GM12878 (cell line): ENCODE data around the gene LACTBL1. TPM values are rescaled to one million over a fixed set of nuclear protein-coding genes. Genes with fewer than 3 reads are reported as not detected.

Experiments used
- ATAC-seq: fragments of 200-7000 bp; cut with Tn5 transposase; 3 replicates; pipeline ENCODE4 v1.9.1; 2020; ENCODE audit warnings: mild to moderate bottlenecking, moderate library complexity
- BruUV-seq: library from RNA; stranded (reverse); fragments of 400-500 nt; replicated peaks from 2 replicates; lab custom pipeline; 2021; lab: Mats Ljungman, UMichigan
- CTCF ChIA-PET: fragments of 300-600 bp; sonication (Branson Sonifier 250); formaldehyde crosslinking; extraction: SDS; loops from one replicate; lab custom pipeline; 2021; ENCODE audit warnings: inconsistent platforms; lab: Yijun Ruan, JAX
- POLR2A ChIA-PET: fragments of 350-600 bp; formaldehyde crosslinking; extraction: SDS; loops from one replicate; lab custom pipeline; 2021; ENCODE audit warnings: inconsistent platforms; lab: Charles Lee
- RAD21 ChIA-PET: fragments of 300-600 bp; sonication (Branson Sonifier 250); formaldehyde crosslinking; loops from one replicate; lab custom pipeline; 2023; ENCODE audit warnings: antibody characterized with exemption; ENCODE audit not compliant: unreplicated experiment; lab: Charles Lee
- SMC1A ChIA-PET: fragments of 300-600 bp; sonication (Branson Sonifier 250); formaldehyde crosslinking; loops from one replicate; lab custom pipeline; 2023; ENCODE audit not compliant: unreplicated experiment, uncharacterized antibody; lab: Charles Lee
- DNase-seq: peaks from one replicate; pipeline ENCODE4 v3.0.0-alpha.2; 2011; ENCODE audit warnings: low read depth, low spot score
- FAIRE-seq: peaks from 3 replicates; lab custom pipeline; 2011; peaks lifted over from hg19 to GRCh38; lab: Jason Lieb, UNC
- H2AFZ ChIP-seq: 2 replicates; pipeline ENCODE4 v1.6.0; 2011; ENCODE audit warnings: low read depth, low read length, control low read depth; ENCODE audit not compliant: control insufficient read depth
- H3K27ac ChIP-seq: 2 replicates; pipeline ENCODE4 v1.5.1; 2011; ENCODE audit warnings: control low read depth; ENCODE audit not compliant: control insufficient read depth, insufficient read depth
- H3K27me3 ChIP-seq, 2 experiments: replicated peaks in 1 of 2; 2 replicates each; pipeline versions ENCODE4 v1.6.0 to v1.6.1; 2011; ENCODE audit warnings: low read length in 1 of 2; ENCODE audit not compliant: control insufficient read depth in 2 of 2, insufficient read depth in 2 of 2
- H3K36me3 ChIP-seq, 2 experiments: 2 replicates each; pipeline ENCODE4 v1.5.1; 2011; ENCODE audit warnings: low read length in 1 of 2; ENCODE audit not compliant: control insufficient read depth in 2 of 2, insufficient read depth in 2 of 2
- H3K4me1 ChIP-seq: 2 replicates; pipeline ENCODE4 v1.6.1; 2011; ENCODE audit warnings: mild to moderate bottlenecking, low read length, moderate library complexity, mixed read lengths; ENCODE audit not compliant: control insufficient read depth, insufficient read depth
- H3K4me2 ChIP-seq: 2 replicates; pipeline ENCODE4 v1.6.0; 2011; ENCODE audit warnings: control low read depth; ENCODE audit not compliant: control insufficient read depth, insufficient read depth
- H3K4me3 ChIP-seq: fragments of 200-600 bp; sonication (generic); 2 replicates; pipeline ENCODE4 v1.5.1; 2016
- H3K79me2 ChIP-seq: 2 replicates; pipeline ENCODE4 v1.6.0; 2011; ENCODE audit warnings: low read length; ENCODE audit not compliant: control insufficient read depth, insufficient read depth
- H3K9ac ChIP-seq: 2 replicates; pipeline ENCODE4 v1.8.0; 2011; ENCODE audit warnings: low read length, control low read depth, mixed read lengths; ENCODE audit not compliant: control insufficient read depth, insufficient read depth
- H3K9me3 ChIP-seq: replicated peaks from 3 replicates; pipeline ENCODE4 v1.5.1; 2011; ENCODE audit warnings: mild to moderate bottlenecking, low read length; ENCODE audit not compliant: control insufficient read depth, insufficient read depth
- H4K20me1 ChIP-seq: 2 replicates; pipeline ENCODE4 v1.6.0; 2011; ENCODE audit not compliant: control insufficient read depth, insufficient read depth
- ATF7 ChIP-seq: fragments of 450-650 bp; IDR thresholded peaks from 2 replicates; pipeline ENCODE4 v1.6.1; 2016; ENCODE audit warnings: low read depth, mild to moderate bottlenecking
- CBFB ChIP-seq: IDR thresholded peaks from 2 replicates; pipeline ENCODE4 v1.6.1; 2016; ENCODE audit warnings: antibody characterized with exemption, low read depth
- CREB1 ChIP-seq: IDR thresholded peaks from 2 replicates; pipeline ENCODE4 v1.6.1; 2012; ENCODE audit warnings: low read depth, mild to moderate bottlenecking, inconsistent platforms
- EZH2 ChIP-seq: IDR thresholded peaks from 2 replicates; pipeline ENCODE4 v1.6.1; 2012; ENCODE audit warnings: low read depth, mild to moderate bottlenecking, control low read depth, inconsistent platforms, low read length, borderline replicate concordance; ENCODE audit not compliant: control insufficient read depth
- MLLT1 ChIP-seq: fragments of 450-650 bp; IDR thresholded peaks from 2 replicates; pipeline ENCODE4 v1.6.1; 2016; ENCODE audit warnings: mild to moderate bottlenecking
- NFIC ChIP-seq: IDR thresholded peaks from 2 replicates; pipeline ENCODE4 v1.6.1; 2012; ENCODE audit warnings: low read depth, mild to moderate bottlenecking, inconsistent platforms, low read length, moderate library complexity
- NRF1 ChIP-seq: conservative IDR thresholded peaks from 2 replicates; pipeline ENCODE4 v1.6.1; 2011; ENCODE audit warnings: mild to moderate bottlenecking, low read depth, low read length, improper control_type of control experiment
- RB1 ChIP-seq: fragments of 450-650 bp; formaldehyde crosslinking; IDR thresholded peaks from 2 replicates; pipeline ENCODE4 v1.6.1; 2017; ENCODE audit warnings: mild to moderate bottlenecking, borderline replicate concordance
- RELA ChIP-seq: fragments of 450-650 bp; IDR thresholded peaks from 2 replicates; pipeline ENCODE4 v1.8.0; 2014; ENCODE audit warnings: borderline replicate concordance; ENCODE audit not compliant: partially characterized antibody
- SKIL ChIP-seq: fragments of 450-650 bp; IDR thresholded peaks from 2 replicates; pipeline ENCODE4 v1.6.1; 2017; ENCODE audit warnings: mild to moderate bottlenecking, low read depth, inconsistent platforms; ENCODE audit not compliant: poor library complexity, severe bottlenecking
- STAT3 ChIP-seq: IDR thresholded peaks from 2 replicates; pipeline ENCODE4 v1.6.1; 2011; ENCODE audit warnings: low read depth, low read length, improper control_type of control experiment
- WGBS: methylation state at CpG from one replicate; pipeline ENCODE4 v1.1.6; 2016; ENCODE audit warnings: low lambda C conversion rate; ENCODE audit not compliant: insufficient replicate concordance, insufficient coverage; ENCODE audit errors: missing lambda C conversion rate; 5-methylcytosine and 5-hydroxymethylcytosine counted together
- in situ Hi-C: fragments of 300-500 bp; cut with MboI; formaldehyde crosslinking; loops from 9 replicates; pipeline ENCODE4 v1.14.3; 2018; ENCODE audit warnings: mixed read lengths
- intact Hi-C: fragments of 100-400 bp; cut with micrococcal nuclease; formaldehyde crosslinking; loops from one replicate; pipeline ENCODE4 v1.14.2; 2022; ENCODE audit not compliant: unreplicated experiment
- polyA plus RNA-seq, 11 experiments: library from polyadenylated mRNA; depleted of rRNA in 4 of 11; unstranded in 6 of 11; stranded (reverse) in 5 of 11; fragments of >200 nt; fragmentation: Nextera tagmentation in 4 of 11; fragmentation: Illumina TruSeq in 1 of 11; extraction: Ambion mirVana in 4 of 11; extraction: Trizol in 1 of 11; gene quantifications; 1 replicate in 1 of 11; 2 replicates in 10 of 11; pipeline versions ENCODE4 v1.2.1 to v1.2.3, GENCODE V29; 2011 to 2016; ENCODE audit warnings: inconsistent platforms in 2 of 11, missing spikeins in 2 of 11, low read depth in 1 of 11
- total RNA-seq, 4 experiments: library from RNA; depleted of rRNA in 3 of 4; stranded (reverse); fragments of >200 nt in 3 of 4; fragmentation: Illumina TruSeq in 1 of 4; extraction: Trizol in 1 of 4; gene quantifications; 2 replicates each; pipeline versions ENCODE4 v1.2.1 to v1.2.3, GENCODE V29; 2013 to 2021
- TF ChIP-seq, protein P1 (sequence below): IDR thresholded peaks from 2 replicates; pipeline ENCODE4 v1.6.1; 2011; ENCODE audit warnings: mild to moderate bottlenecking, low read depth, low read length, moderate library complexity; ENCODE audit not compliant: insufficient replicate concordance
- TF ChIP-seq, protein P2 (sequence below): IDR thresholded peaks from 2 replicates; pipeline ENCODE4 v1.6.1; 2012; ENCODE audit warnings: low read depth, low read length, improper control_type of control experiment
- TF ChIP-seq, protein P3 (sequence below): fragments of 450-650 bp; IDR thresholded peaks from 2 replicates; pipeline ENCODE4 v1.6.1; 2017; ENCODE audit warnings: mild to moderate bottlenecking, moderate library complexity

Gene LACTBL1
- total and polyA plus RNA-seq, 10 of the 15 experiments (the other 5 are each of a cell fraction or from before 2014, with no cell fraction given), result 0.08 TPM; not detected in 9

- H3K4me3 ChIP-seq, result no peak overlapping the region
- no peak for FAIRE-seq
- no peak overlapping the region for H3K9ac ChIP-seq
- intact Hi-C loops, result no loop called here
- no peaks in the 10 kb centered on the region; a peak in 2 of 4 replicates for H3K27me3 ChIP-seq
- POLR2A ChIA-PET, result no interaction called here
- DNase-seq, result no peak
- no peak for ATAC-seq
- H3K9me3 ChIP-seq, result no peaks in the 10 kb centered on the region; the same call in 2 of the 3 replicates
- H2AFZ ChIP-seq, result no peak overlapping the region
- in situ Hi-C loops, result no loop called here
- SMC1A ChIA-PET, result no interaction called here
- no peaks in the 10 kb centered on the region for H4K20me1 ChIP-seq
- H3K27ac ChIP-seq, result no peak overlapping the region
- CTCF ChIA-PET, result no interaction called here
- RAD21 ChIA-PET, result no interaction called here
- H3K36me3 ChIP-seq, result no peaks in the 10 kb centered on the region
- no peaks in the 10 kb centered on the region for H3K79me2 ChIP-seq
- H3K4me1 ChIP-seq, result no peaks in the 10 kb centered on the region; the same call in 1 of the 2 replicates
- WGBS, result 3% methylated on average over 3 of the region's 3 CpGs
- BruUV-seq, result no TSS peak
- no peak overlapping the region for H3K4me2 ChIP-seq
- TF ChIP-seq MLLT1 (no peak), EZH2 (no peak), SKIL (no peak), ATF7 (no peak), NFIC (no peak), NRF1 (no peak), CBFB (no peak), RB1 (no peak), CREB1 (no peak), RELA (no peak), STAT3 (no peak)
- TF ChIP-seq, protein P1, sequence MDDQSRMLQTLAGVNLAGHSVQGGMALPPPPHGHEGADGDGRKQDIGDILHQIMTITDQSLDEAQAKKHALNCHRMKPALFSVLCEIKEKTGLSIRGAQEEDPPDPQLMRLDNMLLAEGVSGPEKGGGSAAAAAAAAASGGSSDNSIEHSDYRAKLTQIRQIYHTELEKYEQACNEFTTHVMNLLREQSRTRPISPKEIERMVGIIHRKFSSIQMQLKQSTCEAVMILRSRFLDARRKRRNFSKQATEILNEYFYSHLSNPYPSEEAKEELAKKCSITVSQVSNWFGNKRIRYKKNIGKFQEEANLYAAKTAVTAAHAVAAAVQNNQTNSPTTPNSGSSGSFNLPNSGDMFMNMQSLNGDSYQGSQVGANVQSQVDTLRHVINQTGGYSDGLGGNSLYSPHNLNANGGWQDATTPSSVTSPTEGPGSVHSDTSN, result no peak
- TF ChIP-seq, protein P2, sequence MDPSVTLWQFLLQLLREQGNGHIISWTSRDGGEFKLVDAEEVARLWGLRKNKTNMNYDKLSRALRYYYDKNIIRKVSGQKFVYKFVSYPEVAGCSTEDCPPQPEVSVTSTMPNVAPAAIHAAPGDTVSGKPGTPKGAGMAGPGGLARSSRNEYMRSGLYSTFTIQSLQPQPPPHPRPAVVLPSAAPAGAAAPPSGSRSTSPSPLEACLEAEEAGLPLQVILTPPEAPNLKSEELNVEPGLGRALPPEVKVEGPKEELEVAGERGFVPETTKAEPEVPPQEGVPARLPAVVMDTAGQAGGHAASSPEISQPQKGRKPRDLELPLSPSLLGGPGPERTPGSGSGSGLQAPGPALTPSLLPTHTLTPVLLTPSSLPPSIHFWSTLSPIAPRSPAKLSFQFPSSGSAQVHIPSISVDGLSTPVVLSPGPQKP, result no peak
- TF ChIP-seq, protein P3, sequence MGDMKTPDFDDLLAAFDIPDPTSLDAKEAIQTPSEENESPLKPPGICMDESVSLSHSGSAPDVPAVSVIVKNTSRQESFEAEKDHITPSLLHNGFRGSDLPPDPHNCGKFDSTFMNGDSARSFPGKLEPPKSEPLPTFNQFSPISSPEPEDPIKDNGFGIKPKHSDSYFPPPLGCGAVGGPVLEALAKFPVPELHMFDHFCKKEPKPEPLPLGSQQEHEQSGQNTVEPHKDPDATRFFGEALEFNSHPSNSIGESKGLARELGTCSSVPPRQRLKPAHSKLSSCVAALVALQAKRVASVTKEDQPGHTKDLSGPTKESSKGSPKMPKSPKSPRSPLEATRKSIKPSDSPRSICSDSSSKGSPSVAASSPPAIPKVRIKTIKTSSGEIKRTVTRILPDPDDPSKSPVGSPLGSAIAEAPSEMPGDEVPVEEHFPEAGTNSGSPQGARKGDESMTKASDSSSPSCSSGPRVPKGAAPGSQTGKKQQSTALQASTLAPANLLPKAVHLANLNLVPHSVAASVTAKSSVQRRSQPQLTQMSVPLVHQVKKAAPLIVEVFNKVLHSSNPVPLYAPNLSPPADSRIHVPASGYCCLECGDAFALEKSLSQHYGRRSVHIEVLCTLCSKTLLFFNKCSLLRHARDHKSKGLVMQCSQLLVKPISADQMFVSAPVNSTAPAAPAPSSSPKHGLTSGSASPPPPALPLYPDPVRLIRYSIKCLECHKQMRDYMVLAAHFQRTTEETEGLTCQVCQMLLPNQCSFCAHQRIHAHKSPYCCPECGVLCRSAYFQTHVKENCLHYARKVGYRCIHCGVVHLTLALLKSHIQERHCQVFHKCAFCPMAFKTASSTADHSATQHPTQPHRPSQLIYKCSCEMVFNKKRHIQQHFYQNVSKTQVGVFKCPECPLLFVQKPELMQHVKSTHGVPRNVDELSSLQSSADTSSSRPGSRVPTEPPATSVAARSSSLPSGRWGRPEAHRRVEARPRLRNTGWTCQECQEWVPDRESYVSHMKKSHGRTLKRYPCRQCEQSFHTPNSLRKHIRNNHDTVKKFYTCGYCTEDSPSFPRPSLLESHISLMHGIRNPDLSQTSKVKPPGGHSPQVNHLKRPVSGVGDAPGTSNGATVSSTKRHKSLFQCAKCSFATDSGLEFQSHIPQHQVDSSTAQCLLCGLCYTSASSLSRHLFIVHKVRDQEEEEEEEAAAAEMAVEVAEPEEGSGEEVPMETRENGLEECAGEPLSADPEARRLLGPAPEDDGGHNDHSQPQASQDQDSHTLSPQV, result no peak
These were observed 65.1 kb downstream of the LACTBL1 start for GRCh38 chr1:22907528-22907927.
